ENCODE results near the gene SLC25A20. TPM values are rescaled to one million over a fixed set of nuclear protein-coding genes. Genes with fewer than 3 reads are reported as not detected.

SLC25A20 gene, protein sequence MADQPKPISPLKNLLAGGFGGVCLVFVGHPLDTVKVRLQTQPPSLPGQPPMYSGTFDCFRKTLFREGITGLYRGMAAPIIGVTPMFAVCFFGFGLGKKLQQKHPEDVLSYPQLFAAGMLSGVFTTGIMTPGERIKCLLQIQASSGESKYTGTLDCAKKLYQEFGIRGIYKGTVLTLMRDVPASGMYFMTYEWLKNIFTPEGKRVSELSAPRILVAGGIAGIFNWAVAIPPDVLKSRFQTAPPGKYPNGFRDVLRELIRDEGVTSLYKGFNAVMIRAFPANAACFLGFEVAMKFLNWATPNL
- total RNA-seq: 15.9 and 26.8 TPM in 2 replicates

DNA sequence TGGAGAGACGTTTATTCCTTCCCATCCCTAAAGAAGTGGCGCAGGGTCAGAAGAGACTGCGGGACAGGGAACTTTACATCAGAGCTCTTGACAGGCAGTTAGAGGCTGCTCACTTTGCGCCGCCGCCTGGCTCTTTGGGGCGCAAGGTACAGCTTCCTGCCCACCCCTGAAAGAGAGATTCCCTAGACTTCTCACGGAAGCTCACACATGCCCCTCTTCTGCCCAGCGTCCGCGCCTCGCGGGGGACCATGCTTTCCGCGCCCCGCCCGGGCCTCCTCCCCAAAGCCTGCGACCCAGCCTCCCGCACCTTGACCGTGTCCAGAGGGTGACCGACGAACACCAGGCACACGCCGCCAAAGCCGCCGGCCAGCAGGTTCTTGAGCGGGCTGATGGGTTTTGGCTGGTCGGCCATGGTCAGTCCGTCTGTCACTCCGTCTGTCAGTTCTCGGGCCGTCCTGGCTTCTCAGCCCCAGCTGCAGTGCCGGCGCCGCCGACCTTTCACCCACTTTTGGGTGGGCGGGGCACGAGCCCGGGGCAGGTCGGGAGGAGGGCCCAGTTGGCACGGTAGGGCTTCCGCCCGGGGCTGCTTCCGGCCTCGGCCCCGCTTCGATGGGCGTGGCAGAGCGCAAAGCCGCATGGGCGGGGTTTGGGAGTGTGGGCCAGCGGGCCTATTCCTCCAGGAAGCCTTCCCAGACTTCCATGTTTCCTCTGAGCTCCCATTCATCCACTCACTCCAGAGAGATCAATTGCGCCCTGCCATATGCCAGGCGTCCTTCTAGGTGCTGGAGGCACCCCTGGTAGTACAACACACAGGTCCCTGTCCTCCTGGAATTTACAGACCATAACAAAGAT is at the start of gene SLC25A20:
Gene SLC25A20, minus strand, starts transcription at position 500 of the 852 bp plus-strand sequence. Its CDS starts 88 bp downstream, at position 412.

DNA sequence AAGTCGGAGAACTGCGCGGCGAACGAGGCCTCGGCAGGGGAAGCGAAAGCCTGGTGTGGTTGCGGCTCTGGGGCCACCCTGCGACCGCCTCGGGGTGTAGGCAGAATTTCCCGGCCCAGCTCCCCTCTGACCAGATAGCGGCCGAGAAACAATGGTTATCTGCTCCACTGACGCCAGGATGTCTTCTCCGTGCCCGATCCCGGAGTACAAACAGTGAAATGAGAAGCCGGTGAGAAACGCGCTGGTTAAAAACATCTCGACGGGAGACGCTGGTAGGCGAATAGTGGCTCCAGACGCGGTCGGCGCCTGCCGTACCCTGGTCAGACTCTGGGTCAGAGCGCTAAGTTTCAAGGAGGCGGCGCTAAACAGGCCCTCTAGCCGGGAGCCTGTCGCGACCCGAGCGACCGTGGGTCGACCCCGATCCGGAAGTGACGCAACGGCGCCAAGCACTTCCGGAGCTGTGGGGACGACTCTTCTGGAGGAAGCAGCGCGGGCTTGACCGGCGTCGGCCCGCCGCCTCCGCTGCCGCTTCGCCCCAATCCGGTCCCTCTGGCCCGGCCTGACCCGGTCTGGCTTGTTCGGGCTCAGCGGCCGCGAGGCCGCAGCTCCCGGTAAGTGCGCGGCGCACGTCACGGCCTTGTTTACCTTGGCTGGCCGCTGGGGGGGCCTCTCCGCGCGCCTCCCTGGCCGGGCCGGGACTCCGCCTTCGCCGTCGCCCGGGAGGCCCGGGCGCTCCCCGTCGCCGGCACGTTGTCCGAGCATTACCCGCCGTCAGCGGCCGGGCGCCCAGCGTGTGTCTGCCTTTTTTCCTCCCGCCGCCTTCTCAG is 19.9 kb upstream of the SLC25A20 start, which contains the start of gene ARIH2:
Gene ARIH2, plus strand, starts transcription at position 455 of the 827 bp plus-strand sequence. CDS start 8,717 bp downstream, outside the sequence.

DNA sequence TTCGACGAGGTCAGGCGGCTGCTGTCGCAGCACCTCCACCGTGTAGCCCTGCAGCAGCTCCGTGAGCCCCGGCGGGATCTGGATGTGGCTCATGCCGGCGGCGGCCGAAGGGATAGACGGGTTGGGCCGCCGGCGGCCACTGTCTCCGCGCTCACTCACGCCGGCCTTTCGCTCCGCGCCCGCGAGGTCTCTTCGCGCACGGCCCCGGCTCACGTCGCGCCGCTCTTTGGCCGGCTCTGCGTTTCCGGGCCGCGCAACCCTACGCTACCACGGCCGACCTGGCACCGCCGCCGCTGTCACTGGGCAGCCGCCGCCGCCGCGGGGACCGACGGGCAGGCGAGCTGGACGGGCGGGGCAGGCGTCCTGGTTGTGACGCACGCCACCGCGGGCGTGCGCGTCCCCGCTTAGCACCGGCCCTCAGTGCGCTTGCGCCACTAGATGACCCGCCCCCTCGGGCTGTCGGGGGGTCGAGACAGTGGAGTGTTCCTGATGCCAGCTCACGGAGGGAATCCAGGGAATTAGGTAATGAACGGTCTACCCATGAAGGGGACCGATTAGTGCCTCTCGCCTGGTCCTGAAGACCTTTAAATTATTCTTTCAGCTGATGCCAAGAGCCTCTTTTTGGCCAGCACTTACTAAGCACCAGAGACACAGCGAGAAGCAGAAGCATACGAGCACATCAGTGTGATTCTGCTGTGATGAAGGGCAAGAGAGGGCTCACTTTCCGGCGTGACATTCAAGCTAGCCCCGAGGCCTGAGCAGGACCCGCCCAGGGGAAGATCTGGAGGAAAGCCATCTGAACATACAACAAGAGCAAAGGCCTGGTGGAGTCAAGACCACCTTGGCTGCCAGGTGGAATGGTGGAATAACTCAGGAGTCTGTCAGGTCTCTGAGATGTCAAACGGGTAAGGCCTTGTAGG is 50.9 kb downstream of the SLC25A20 start, which contains the start of gene PRKAR2A:
Gene PRKAR2A, minus strand, starts transcription at position 371 of the 920 bp plus-strand sequence. Its CDS starts 278 bp downstream, at position 93.

Other genes starting within 250 kb of the SLC25A20 start
- 0.39 and 0.73 TPM in 2 replicates for gene CELSR3, start 236.0 kb downstream of the SLC25A20 start, total RNA-seq
- gene NCKIPSD, start 213.0 kb downstream of the SLC25A20 start, total RNA-seq: 14.5 and 20.5 TPM in 2 replicates
- gene IP6K2, start 181.7 kb downstream of the SLC25A20 start, total RNA-seq: 42.6 and 44.2 TPM in 2 replicates
- 33.2 and 41.7 TPM in 2 replicates for gene PRKAR2A, start 51.0 kb downstream of the SLC25A20 start, total RNA-seq
- 53.3 and 72.0 TPM in 2 replicates for gene ARIH2, start 20.0 kb upstream of the SLC25A20 start, total RNA-seq
- gene P4HTM, start 91.4 kb upstream of the SLC25A20 start, total RNA-seq: 15.7 and 16.0 TPM in 2 replicates
- 81.6 and 87.9 TPM in 2 replicates for gene WDR6, start 108.5 kb upstream of the SLC25A20 start, total RNA-seq
- gene DALRD3, start 119.7 kb upstream of the SLC25A20 start, total RNA-seq: 40.8 and 44.2 TPM in 2 replicates
- 134 and 158 TPM in 2 replicates for gene NDUFAF3, start 123.2 kb upstream of the SLC25A20 start, total RNA-seq
- 197 and 214 TPM in 2 replicates for gene IMPDH2, start 130.5 kb upstream of the SLC25A20 start, total RNA-seq
- gene QRICH1, start 195.2 kb upstream of the SLC25A20 start, total RNA-seq: 60.2 and 79.0 TPM in 2 replicates
- 226 and 239 TPM in 2 replicates for gene QARS1, start 205.9 kb upstream of the SLC25A20 start, total RNA-seq
- gene USP19, start 221.9 kb upstream of the SLC25A20 start, total RNA-seq: 29.2 and 31.3 TPM in 2 replicates
- 338 and 396 TPM in 2 replicates for gene LAMB2, start 234.2 kb upstream of the SLC25A20 start, total RNA-seq

Data from mammary microvascular endothelial cell (primary cell).